IPS DF 4.7 (cell line): ENCODE results near the gene SNX30.
"Not testable (repeated sequence)": the region's sequence is repeated elsewhere in the genome, so short reads cannot be mapped to it uniquely, and the experiment has no call there.

Source experiments
- DNase-seq: peaks from one replicate; pipeline ENCODE4 v3.0.0-alpha.2; 2013; ENCODE audit warnings: low spot score; ENCODE audit errors: extremely low read depth

Gene SNX30, protein sequence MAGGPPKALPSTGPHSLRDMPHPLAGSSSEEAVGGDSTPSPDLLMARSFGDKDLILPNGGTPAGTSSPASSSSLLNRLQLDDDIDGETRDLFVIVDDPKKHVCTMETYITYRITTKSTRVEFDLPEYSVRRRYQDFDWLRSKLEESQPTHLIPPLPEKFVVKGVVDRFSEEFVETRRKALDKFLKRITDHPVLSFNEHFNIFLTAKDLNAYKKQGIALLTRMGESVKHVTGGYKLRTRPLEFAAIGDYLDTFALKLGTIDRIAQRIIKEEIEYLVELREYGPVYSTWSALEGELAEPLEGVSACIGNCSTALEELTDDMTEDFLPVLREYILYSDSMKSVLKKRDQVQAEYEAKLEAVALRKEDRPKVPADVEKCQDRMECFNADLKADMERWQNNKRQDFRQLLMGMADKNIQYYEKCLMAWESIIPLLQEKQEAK

DNA sequence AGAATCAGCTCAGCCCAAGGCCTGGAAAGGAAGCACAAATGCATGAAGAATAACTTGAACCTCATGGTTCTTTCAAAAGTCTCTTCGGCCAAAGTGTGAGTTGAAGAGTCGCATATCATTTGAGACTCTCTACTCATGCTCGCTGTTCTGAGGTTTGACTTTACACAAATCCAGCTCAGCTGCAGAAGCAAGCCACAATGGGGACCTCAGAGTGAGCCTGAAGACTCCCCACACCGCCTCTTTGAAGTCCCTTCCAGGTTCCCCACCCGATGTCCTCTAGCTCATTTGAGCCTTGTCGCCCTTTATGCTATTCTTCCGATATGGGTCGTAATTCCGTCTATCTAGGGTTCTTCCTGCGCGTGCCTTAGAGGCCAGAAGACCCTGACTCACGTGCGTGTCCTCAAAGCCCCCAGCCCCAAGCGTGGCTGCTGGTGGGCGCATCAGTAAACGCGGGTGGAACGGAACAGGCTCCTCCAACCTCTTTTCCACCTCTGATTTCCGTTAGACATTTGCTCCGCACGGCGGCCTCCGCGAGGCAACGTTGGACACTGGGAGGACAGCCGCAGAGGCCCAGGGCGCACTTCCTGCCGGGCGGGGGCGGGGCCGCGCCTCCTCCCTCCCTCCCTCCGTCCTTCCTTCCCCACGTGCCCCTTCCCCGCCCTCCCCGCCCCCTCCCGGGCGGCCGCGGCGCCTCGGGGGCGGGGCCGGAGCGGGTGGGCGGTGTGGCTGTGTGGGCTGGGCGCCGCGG is at the start of gene SNX30:
Gene SNX30, plus strand, starts transcription at position 745 of the 748 bp plus-strand sequence. CDS start 242 bp downstream, outside the sequence.
- no peak for DNase-seq

DNA sequence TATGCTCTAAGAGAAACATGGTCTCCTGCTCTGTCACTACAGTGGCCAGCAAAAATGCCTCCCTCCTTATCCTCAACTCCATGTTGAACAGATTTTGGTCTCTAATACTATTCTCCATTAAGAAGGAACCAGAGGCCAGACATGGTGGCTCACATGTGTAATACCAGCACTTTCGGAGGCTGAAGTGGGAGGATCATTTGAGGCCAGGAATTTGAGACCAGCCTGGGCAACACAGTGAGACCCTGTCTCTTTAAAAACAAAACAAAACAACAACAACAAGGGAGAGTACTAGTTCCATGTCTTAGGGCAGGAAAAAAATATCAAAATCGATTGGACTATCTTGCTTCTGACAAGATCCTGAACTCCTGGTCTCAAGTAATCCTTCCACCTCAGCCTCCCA is 47.3 kb upstream of the SNX30 start:
- no peak for DNase-seq

DNA sequence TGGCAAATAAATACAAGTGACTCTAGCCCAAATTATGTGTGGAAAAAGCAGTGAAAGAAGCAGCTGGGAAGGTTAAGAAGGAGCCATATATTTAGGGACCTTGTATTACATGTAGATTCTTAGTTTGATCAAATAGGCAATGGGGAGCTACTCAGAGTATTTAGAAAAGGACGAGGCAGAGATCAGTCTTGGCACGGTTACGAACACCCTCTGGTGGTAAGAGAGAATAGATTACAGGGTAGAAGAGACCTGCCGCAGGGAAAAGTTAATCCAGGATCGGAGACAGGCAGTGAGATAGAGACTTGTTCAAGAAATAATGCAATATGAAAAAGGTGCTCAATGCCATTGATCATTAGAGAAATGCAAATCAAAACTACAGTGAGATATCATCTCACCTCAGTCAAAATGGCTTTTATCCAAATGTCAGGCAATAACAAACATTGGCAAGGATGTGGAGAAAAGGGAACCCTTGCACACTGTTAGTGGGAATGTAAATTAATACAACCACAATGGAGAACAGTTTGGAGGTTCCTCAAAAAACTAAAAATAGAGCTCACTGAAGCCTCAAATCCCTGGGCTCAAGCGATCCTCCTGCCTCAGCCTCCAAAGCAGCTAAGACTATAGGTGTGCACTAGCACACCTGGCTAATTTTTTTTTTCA is 44.7 kb upstream of the SNX30 start:
- no peak for DNase-seq

DNA sequence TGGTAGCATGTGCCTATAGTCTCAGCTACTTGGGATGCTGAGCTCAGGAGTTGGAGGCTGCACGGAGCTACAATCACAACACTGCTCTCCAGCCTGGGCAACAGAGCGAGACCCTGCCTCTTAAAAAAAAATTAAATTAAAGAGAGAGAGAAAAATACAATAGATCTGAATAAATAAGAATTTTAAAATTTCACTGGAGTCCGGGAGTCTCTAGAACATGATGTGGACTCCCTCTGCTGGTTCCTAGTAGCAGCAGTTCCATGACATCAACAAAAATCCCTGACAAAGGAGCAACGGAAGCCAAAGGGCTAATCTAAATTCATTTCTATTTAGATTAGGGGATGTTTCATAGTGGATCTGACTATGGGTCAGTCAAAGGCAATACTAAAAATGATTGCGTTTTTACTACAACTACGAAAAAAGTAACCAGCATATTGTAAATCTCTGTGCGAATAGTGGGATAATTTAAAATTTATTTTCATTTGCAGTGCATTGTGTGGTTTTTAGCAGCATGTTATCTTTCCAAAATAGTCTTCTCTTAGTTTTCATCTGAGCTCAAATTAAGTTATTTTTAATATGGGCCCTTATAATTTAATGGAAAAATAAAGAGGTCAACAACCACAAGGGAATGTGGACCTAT is 39.4 kb upstream of the SNX30 start:
- no peak for DNase-seq

DNA sequence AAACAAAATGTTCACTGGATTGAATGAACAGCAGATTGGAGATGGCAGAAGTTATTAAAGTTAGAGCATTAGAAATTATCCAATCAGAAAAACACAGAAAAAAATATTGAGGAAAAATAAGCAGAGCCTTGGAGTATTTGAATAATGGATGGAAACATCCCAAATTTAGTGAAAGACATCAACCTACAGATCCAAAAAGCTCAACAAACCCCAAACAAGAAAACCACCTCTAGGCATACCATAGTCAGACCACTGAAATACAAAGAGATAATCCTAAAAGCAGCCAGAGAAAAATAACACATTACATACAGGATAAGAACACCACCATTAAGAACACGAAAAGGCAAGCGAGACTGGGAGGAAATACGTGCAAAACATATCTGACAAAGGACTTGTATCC is 37.9 kb upstream of the SNX30 start:
- no peak for DNase-seq

DNA sequence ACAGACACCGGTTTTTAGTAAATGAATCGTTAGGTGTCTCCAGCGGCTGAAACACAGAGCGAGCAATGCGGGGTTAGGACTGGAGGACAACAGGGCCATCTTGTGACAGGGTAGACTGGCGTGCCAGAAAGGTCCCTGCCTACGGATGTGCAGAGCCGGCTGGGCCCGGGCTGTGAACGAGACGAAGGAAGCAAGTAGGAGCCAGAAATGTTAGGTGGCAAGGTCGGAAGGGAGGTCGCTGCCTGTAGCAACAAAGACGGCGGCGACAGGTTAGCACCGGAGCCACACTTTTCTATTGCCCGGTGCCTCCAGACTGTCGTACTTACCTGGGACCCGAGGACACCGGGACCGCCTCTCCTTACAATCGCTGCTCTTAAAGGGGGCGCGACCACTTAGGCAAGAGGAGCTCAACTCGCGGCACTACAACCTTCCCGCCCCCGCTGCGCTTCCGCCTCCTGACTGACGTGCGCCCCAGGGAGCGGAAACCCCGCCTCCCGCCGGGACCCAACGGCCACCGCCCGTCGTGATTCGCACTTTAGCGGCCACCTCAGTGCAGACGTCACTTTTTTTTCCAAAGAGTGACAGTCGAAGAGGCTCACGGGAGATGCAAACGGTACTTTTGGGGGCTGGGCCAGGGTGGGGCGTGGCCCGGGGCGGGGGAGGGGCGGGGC is 32.8 kb upstream of the SNX30 start, which contains the start of gene INIP:
Gene INIP, minus strand, starts transcription at position 457 of the 671 bp plus-strand sequence. CDS start 1,632 bp downstream, outside the sequence.
- peak; percentile 84 for DNase-seq

DNA sequence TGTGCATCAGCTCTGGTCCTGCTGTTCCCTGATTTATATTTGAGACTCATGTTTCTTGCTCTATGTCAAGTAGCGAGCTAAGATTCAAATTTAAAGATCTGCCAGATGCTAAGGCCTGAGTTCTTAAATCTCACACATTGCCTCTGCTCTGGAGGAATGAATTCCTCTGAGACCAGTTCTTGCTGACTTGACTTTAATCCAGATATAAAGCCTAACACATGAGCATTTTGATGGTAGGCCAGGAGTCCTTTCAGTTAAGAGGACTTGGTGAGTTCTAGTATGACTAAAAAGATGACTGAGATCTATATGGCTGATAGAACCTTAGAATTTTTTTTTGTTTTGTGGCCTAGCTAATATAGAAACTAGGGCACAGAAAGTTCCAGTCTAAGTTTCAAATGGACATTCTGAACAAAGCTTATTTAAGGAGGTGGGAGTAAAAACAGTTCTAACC is 31.3 kb upstream of the SNX30 start:
- DNase-seq = no peak

DNA sequence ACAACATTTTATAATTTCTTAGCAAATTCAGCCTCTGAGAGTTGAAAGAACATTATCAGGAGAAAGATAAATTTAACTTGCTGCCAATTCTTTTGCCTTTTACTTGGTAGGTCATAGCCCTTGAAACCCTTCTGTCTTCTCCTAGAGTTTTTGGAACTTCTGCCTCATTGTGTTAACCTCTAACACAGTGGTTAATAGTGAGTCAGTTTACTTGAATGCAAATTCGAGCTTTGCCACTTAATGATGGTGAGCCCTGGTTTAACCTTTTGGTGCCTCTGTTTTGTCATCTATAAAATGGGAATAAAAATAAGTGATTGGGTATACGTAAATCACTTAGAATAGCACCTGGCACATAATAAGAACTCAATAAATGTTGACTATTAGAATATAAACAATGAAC is 30.9 kb upstream of the SNX30 start:
- DNase-seq = no peak

DNA sequence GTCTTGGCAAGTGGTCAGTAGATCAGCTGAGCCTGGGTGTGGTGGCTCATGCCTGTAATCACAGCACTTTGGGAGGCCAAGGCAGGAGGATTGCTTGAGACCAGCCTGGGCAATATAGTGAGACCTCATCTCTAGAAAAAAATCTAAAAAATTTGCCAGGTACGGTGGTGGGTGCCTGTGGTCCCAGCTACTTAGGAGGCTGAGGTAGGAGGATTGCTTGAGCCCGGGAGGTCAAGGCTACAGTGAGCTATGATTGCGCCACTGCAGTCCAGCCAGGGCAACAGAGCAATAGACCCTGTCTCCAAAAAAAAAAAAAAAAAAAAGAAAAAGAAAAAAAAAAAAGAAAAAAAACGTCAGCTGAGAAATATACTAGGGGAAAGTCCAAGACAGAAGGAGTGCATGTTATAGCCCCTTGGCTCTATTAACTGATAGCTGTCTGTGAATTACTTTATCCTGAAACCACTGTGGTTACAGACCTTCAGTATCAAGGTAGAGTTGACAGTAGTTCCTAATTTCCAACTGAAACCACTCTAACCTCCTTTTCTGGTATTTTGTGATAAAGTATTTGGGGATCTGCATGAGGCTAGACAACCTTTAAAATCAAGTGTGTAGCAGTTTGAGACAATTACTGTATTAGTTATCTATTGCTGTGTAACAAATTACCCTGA is 30.3 kb upstream of the SNX30 start:
- no peak for DNase-seq

DNA sequence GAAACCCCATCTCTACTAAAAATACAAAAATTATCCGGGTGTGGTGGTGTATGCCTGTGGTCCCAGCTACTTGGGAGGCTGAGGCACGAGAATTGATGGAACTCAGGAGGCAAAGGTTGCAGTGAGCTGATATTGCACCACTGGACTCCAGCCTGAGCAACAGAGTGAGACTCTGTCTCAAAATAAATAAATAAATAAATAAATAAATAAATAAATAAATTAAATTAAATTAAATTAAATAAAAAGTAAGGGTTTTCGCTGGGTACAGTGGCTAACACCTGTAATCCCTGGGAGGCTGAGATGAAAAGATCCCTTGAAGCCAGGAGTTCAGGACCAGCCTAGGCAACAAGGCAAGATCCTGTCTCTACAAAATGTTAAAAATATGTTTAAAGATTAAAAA is 27.8 kb upstream of the SNX30 start:
- not testable (repeated sequence) for DNase-seq

DNA sequence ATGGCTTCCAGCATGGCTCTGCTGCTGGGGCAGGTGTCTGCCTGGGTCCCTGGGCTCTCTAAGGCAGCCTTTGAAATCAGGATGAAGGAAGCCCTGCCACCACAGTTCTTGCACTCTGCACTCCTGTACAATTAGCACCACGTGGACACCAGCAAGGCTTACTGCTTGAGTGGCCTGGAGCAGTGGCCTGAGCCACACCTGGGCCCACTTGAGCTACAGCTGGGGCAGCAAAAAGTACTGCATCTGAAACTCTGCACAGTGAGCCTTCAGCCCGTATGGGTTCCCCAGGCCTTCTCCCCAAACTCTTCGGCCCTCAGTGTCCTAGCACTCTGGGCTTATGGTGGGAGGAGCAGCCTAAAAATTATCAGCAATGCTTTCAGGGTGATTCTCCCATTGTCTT is 24.6 kb upstream of the SNX30 start:
- no peak for DNase-seq

DNA sequence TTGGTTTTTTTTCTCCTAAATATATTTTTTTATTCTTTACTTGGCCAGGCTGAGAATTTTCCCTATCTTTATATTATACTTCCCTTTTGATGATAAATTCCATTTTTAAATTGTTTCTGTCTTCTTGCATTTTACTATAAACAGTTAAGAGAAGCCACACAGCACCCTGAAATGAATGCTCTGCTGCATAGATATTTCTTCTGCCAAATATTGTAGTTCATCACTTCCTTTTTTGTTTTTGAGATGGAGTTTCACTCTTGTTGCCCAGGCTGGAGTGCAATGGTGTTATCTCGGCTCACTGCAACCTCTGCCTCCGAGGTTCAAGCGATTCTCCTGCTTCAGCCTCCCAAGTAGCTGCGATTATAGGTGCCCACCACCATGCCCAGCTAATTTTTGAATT is 24.1 kb upstream of the SNX30 start:
- no peak for DNase-seq

DNA sequence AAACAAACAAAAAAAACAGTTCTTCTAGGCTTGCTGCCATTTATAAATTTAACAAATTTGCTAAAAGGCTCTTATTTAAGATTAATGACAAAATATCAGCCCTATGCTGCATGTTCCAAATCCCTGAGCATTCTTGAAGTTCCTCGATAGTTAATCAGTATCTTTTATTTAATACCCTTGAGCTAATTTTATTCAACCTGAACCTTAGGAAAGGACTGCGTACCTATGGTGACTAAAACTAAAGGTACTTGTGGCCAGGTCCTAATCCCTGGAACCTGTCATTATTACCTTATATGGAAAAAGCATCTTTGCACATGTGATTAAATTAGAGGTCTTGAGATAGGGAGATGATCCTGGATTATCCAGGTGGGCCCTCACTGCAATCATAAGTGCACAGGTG is 22.2 kb upstream of the SNX30 start:
- DNase-seq = no peak

DNA sequence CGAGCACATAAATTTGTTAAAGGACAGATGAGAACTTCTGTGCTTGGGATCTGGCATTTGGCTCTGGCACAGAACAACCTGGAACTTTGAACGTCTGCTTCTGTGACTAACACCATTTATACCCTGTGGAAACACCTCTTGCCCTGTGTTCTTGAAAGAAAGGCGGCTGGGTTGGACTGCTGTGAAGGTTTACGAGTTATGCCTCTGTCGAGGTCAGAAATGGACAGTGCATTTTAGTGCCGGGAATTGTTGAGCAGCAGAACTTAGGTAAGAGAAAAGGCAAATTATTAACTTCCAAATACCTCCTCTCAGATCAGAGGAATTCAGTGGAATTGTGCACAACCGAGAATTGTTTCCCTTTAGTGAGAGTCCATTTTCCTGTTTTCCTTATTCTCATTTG is 18.6 kb upstream of the SNX30 start:
- no peak for DNase-seq

DNA sequence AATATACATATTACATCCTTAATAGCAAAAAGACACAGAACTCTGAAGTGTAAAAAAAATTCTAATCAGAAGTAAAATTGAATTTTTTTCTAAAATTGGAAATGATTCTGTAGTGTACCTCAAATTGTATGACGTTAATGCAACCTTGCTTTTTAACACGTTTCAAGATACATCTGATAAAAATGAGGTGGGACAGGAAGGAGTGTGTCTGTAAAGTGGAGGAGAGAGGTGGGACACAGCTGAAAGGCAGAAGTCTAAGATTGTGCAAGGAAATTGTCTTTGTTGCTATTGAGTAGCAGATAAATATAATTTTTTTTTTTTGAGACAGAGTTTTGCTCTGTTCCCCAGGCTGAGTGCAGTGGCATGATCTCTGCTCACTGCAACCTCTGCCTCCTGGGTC is 15.7 kb upstream of the SNX30 start:
- DNase-seq = no peak

DNA sequence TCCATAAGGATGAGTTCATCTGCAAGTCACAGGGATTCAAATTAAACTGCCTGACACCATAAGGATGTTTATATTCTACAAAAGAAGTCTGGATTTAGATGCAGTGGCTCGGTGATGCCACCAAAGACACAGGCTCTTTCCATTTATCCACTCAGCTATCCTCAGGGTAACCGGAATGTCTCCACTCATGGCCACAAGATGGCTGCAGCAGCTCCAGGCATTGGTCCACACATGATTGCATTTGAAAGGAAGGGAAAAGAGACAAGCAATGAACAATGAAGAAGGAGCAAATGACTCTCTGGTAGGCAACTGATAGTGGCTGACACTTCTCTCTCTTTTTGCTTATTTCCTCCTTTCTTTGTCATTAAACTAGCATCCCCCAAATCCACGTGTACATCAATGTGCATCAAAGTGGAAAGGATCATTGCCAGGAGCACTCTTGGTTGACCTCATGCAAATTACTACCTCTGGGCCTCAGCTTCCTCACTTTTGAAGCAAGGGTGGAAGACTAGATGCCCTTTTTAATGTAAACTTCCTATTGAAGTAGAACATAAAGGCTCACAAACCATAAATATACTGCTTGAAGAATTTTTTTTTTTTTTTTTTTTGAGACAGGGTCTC is 7.2 kb upstream of the SNX30 start:
- no peak for DNase-seq

DNA sequence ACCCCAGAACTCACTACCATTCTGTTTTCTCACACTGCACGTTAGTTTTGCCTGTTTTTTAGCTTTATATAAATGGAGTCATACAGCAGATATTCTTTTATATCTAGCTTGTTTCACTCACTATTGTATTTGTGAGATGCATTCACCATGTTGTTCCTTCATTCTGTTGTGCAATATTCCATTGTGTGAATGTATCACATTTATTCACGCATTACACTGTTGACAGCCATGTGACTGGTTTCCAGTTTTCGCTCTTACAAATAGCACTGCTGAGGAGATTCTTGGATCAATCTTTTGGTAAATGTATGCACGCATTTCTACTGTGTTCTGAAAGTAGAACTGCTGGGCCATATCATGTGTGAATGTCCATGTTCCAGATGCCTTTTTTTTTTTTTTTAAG is 6.4 kb upstream of the SNX30 start:
- DNase-seq = no peak

DNA sequence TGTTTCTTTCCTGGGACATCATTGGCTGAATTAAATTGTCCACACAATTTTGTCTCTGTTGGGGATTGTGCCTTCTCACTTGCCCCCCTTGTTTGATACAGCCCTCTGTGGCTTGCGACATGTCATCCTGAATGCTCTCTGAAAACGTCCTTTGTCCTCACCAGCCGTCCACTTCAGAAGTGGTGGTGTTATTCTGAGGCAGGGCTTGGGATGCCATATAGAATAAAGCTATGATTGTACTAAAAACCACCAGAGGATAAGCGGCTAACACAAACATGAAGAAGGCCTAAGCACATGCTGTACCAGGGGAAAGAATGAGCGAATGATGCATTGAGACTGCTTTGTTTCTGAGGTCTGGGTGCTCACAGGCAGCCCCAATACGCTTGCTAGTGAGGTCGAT is 3.5 kb upstream of the SNX30 start:
- DNase-seq = no peak

DNA sequence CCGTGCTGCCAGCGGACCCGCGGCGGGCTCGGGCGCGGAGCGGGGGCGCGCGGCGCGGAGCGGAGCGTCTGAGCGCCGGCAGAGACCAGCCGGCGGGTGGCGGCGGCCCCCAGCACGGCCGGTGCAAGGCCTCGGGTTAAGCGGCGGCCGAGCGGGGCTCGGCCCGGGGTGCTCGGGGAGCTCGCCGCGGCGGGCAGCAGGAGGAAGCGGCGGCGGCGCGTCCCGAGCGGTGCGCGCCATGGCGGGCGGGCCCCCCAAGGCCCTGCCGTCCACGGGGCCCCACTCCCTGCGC is 150 bp downstream of the SNX30 start:
- DNase-seq = no peak
